OCI-LY1 (cell line): ENCODE results near the gene ARHGEF10L.

Experiments used
- H2AFZ ChIP-seq: fragments of 200-600 bp; sonication (generic), shearing (Covaris generic); 2 replicates; pipeline ENCODE4 v1.6.0; 2014; ENCODE audit warnings: antibody characterized with exemption, mild to moderate bottlenecking, low read length
- H3F3A ChIP-seq: fragments of 200-600 bp; sonication (generic), shearing (Covaris generic); 2 replicates; pipeline ENCODE4 v1.6.0; 2014; ENCODE audit warnings: mild to moderate bottlenecking, antibody characterized with exemption, low read length, moderate library complexity; ENCODE audit not compliant: insufficient read depth
- H3K27ac ChIP-seq: fragments of 200-600 bp; sonication (generic); 2 replicates; pipeline ENCODE4 v1.5.1; 2014; ENCODE audit warnings: low read length, mixed run types, mild to moderate bottlenecking, low read depth; ENCODE audit not compliant: poor library complexity, severe bottlenecking
- H3K27me3 ChIP-seq: fragments of 200-600 bp; sonication (generic); 2 replicates; pipeline ENCODE4 v1.6.0; 2014; ENCODE audit warnings: antibody characterized with exemption, mild to moderate bottlenecking, low read length, moderate library complexity; ENCODE audit not compliant: insufficient read depth
- H3K36me3 ChIP-seq: fragments of 200-600 bp; sonication (generic); 2 replicates; pipeline ENCODE4 v1.6.1; 2014; ENCODE audit warnings: mild to moderate bottlenecking, antibody characterized with exemption, low read length, moderate library complexity, mixed read lengths; ENCODE audit not compliant: insufficient read depth
- H3K4me1 ChIP-seq: fragments of 200-600 bp; sonication (generic); 2 replicates; pipeline ENCODE4 v1.5.1; 2014; ENCODE audit warnings: mild to moderate bottlenecking, low read length, moderate library complexity; ENCODE audit not compliant: insufficient read depth, severe bottlenecking
- H3K4me2 ChIP-seq: fragments of 200-600 bp; sonication (generic), shearing (Covaris generic); 2 replicates; pipeline ENCODE4 v1.6.1; 2014; ENCODE audit warnings: low read length
- H3K4me3 ChIP-seq: fragments of 200-600 bp; sonication (generic); 2 replicates; pipeline ENCODE4 v1.5.1; 2014; ENCODE audit warnings: low read length, low read depth, mild to moderate bottlenecking, mixed read lengths; ENCODE audit not compliant: poor library complexity, severe bottlenecking
- H3K79me2 ChIP-seq: fragments of 200-600 bp; shearing (Covaris generic); 2 replicates; pipeline ENCODE4 v1.6.1; 2016; ENCODE audit warnings: mixed run types, low read length, mixed read lengths; ENCODE audit not compliant: insufficient read depth
- H3K9ac ChIP-seq: fragments of 200-600 bp; sonication (generic), shearing (Covaris generic); 2 replicates; pipeline ENCODE4 v1.6.1; 2014; ENCODE audit warnings: mild to moderate bottlenecking, low read length, mixed read lengths
- H3K9me2 ChIP-seq: fragments of 200-600 bp; sonication (generic), shearing (Covaris generic); 2 replicates; pipeline ENCODE4 v1.6.1; 2014; ENCODE audit warnings: low read depth, mild to moderate bottlenecking, low read length, mixed read lengths
- H3K9me3 ChIP-seq: fragments of 200-600 bp; shearing (Covaris generic); 2 replicates; pipeline ENCODE4 v1.6.1; 2014; ENCODE audit warnings: low read length, mixed read lengths
- H4K20me1 ChIP-seq: fragments of 200-600 bp; sonication (generic), shearing (Covaris generic); 2 replicates; pipeline ENCODE4 v1.6.0; 2016; ENCODE audit warnings: mild to moderate bottlenecking, low read length; ENCODE audit not compliant: insufficient read depth
- EZH2 ChIP-seq: fragments of 200-600 bp; sonication (generic), shearing (Covaris generic); IDR thresholded peaks from 2 replicates; pipeline ENCODE4 v1.8.0; 2017; ENCODE audit warnings: borderline replicate concordance, mixed run types, mild to moderate bottlenecking, antibody characterized with exemption, low read length, moderate library complexity, mixed read lengths
- TF ChIP-seq, protein P1 (sequence below): fragments of 200-600 bp; sonication (generic), shearing (Covaris generic); IDR thresholded peaks from 2 replicates; pipeline ENCODE4 v1.5.1; 2017; ENCODE audit warnings: mild to moderate bottlenecking, antibody characterized with exemption, low read length, moderate library complexity, mixed read lengths

The ARHGEF10L gene

GRCh38 chr1:17734609-17735008 is 195.1 kb downstream of the ARHGEF10L start:
- H3K79me2 ChIP-seq = no peaks in the 10 kb centered on the region
- no peak overlapping the region for H3K9ac ChIP-seq
- H2AFZ ChIP-seq = no peak overlapping the region
- H3F3A ChIP-seq = no peaks in the 10 kb centered on the region
- H3K4me2 ChIP-seq = no peak overlapping the region
- no peaks in the 10 kb centered on the region for H3K36me3 ChIP-seq
- TF ChIP-seq, protein P1, sequence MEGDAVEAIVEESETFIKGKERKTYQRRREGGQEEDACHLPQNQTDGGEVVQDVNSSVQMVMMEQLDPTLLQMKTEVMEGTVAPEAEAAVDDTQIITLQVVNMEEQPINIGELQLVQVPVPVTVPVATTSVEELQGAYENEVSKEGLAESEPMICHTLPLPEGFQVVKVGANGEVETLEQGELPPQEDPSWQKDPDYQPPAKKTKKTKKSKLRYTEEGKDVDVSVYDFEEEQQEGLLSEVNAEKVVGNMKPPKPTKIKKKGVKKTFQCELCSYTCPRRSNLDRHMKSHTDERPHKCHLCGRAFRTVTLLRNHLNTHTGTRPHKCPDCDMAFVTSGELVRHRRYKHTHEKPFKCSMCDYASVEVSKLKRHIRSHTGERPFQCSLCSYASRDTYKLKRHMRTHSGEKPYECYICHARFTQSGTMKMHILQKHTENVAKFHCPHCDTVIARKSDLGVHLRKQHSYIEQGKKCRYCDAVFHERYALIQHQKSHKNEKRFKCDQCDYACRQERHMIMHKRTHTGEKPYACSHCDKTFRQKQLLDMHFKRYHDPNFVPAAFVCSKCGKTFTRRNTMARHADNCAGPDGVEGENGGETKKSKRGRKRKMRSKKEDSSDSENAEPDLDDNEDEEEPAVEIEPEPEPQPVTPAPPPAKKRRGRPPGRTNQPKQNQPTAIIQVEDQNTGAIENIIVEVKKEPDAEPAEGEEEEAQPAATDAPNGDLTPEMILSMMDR = no peak
- no peak for TF ChIP-seq EZH2
- H4K20me1 ChIP-seq = no peaks in the 10 kb centered on the region
- no peak overlapping the region for H3K4me3 ChIP-seq
- no peak overlapping the region for H3K27ac ChIP-seq
- H3K27me3 ChIP-seq = no peaks in the 10 kb centered on the region
- no peaks in the 10 kb centered on the region for H3K9me3 ChIP-seq
- no peaks in the 10 kb centered on the region for H3K4me1 ChIP-seq
- no peaks in the 10 kb centered on the region for H3K9me2 ChIP-seq

- TF ChIP-seq, protein P1 = no peak
- TF ChIP-seq EZH2 = no peak
- H3K9ac ChIP-seq = no peak overlapping the region
Observed at GRCh38 chr1:17735348-17735747, 195.8 kb downstream of the ARHGEF10L start.

GRCh38 chr1:17735793-17736192 is 196.3 kb downstream of the ARHGEF10L start:
- Histone ChIP-seq H3K4me1 (no peaks in the 10 kb centered on the region), H3F3A (no peaks in the 10 kb centered on the region), H3K36me3 (no peaks in the 10 kb centered on the region), H3K27me3 (no peaks in the 10 kb centered on the region), H3K9ac (no peak overlapping the region), H2AFZ (no peak overlapping the region), H3K79me2 (no peaks in the 10 kb centered on the region), H3K4me2 (no peak overlapping the region), H3K9me2 (no peaks in the 10 kb centered on the region), H3K4me3 (no peak overlapping the region), H3K27ac (no peak overlapping the region), H3K9me3 (no peaks in the 10 kb centered on the region), H4K20me1 (no peaks in the 10 kb centered on the region)
- TF ChIP-seq, protein P1 = no peak
- TF ChIP-seq EZH2 = no peak

More at GRCh38 chr1:17735348-17735747, 195.8 kb downstream of the ARHGEF10L start:
- Histone ChIP-seq H3K27ac (no peak overlapping the region), H3K27me3 (no peaks in the 10 kb centered on the region), H3K36me3 (no peaks in the 10 kb centered on the region), H3K79me2 (no peaks in the 10 kb centered on the region), H4K20me1 (no peaks in the 10 kb centered on the region), H3F3A (no peaks in the 10 kb centered on the region), H3K4me1 (no peaks in the 10 kb centered on the region), H2AFZ (no peak overlapping the region), H3K9me3 (no peaks in the 10 kb centered on the region), H3K4me3 (no peak overlapping the region), H3K9me2 (no peaks in the 10 kb centered on the region), H3K4me2 (no peak overlapping the region)
